Activated T-helper 2 cell treated with anti-CD3 and anti-CD28 coated beads, Interferon-gamma antibody, Interleukin-2, Interleukin-4, amounts not matched to agents 10 μg/mL and 5 μg/mL and 100 μg/mL, durations not matched to agents 14 hours and 24 hours and 36 hours (primary cell): Measurements from ENCODE around the gene GLIS1. TPM values are rescaled to one million over a fixed set of nuclear protein-coding genes. Genes with fewer than 3 reads are reported as not detected.

Experiments
- DNase-seq: peaks from one replicate; pipeline ENCODE4 v3.0.0; 2021; ENCODE audit warnings: low spot score
- H3K27ac Mint-ChIP-seq: one replicate; pipeline ENCODE4 v1.8.0; 2021; ENCODE audit warnings: mixed read lengths
- H3K27me3 Mint-ChIP-seq: one replicate; pipeline ENCODE4 v1.8.0; 2021; ENCODE audit warnings: low read depth, mixed read lengths
- H3K36me3 Mint-ChIP-seq: one replicate; pipeline ENCODE4 v1.8.0; 2021; ENCODE audit warnings: low read depth, mixed read lengths
- H3K4me1 Mint-ChIP-seq: one replicate; pipeline ENCODE4 v1.8.0; 2021; ENCODE audit warnings: low read depth, mixed read lengths
- H3K4me3 Mint-ChIP-seq: one replicate; pipeline ENCODE4 v1.8.0; 2021; ENCODE audit warnings: low read depth, mild to moderate bottlenecking, moderate library complexity, mixed read lengths
- H3K9me3 Mint-ChIP-seq: one replicate; pipeline ENCODE4 v1.8.0; 2021; ENCODE audit warnings: mixed read lengths
- intact Hi-C: fragments of 100-400 bp; cut with micrococcal nuclease; formaldehyde crosslinking; loops from one replicate; pipeline ENCODE4 v1.15.1; 2023
- total RNA-seq: library from RNA; stranded (reverse); gene quantifications from 2 replicates; pipeline ENCODE4 v1.2.3, GENCODE V29; 2022

Gene GLIS1
- total RNA-seq, 1 donor from 2014 or later = not detected

DNA sequence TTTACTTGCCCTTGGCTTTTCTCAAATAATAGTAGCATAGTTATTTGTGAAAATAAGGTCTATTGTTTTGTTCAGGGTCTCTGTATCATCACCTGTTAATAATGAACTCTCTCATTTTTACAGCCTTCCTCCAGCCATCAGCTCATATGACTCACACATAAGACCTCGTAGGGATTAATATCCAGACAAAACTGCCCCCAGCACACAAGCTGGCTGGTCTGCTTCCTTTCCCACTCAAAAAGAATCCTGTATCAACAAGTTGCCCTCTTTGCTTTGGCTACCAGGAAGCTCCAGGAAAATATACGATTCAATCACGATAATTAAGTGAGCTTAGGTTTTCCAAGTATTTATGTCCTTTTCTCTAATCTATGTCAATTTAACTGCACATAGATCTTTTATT lies 160.6 kb downstream of the GLIS1 start:
- Mint-ChIP-seq H3K4me3 (no peak overlapping the region), H3K4me1 (no peaks in the 10 kb centered on the region), H3K27ac (no peak overlapping the region), H3K9me3 (no peaks in the 10 kb centered on the region), H3K36me3 (no peaks in the 10 kb centered on the region), H3K27me3 (no peaks in the 10 kb centered on the region)
- DNase-seq = no peak
- intact Hi-C loops = no loop called here

DNA sequence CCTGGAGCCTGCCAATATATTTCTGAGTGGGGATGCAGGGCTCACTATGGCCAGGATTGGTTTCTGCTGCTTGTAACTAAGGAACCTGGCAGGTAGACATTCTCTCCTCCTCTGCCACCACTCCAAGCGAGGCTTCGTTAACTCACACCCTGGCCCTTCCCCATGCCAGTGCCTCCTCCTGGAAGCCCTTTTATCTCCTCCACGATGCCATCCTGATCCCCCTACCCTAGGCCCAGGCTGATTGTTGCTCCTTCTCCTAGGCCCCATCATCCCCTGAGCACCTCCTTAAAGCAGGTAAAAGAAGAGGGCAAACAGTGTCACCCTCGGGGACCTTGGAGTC lies 161.2 kb downstream of the GLIS1 start:
- DNase-seq = no peak
- intact Hi-C loops = no loop called here
- no peaks in the 10 kb centered on the region for H3K4me1 Mint-ChIP-seq
- no peak overlapping the region for H3K27ac Mint-ChIP-seq
- no peaks in the 10 kb centered on the region for H3K27me3 Mint-ChIP-seq
- H3K9me3 Mint-ChIP-seq = no peaks in the 10 kb centered on the region
- H3K36me3 Mint-ChIP-seq = no peaks in the 10 kb centered on the region
- no peak overlapping the region for H3K4me3 Mint-ChIP-seq

DNA sequence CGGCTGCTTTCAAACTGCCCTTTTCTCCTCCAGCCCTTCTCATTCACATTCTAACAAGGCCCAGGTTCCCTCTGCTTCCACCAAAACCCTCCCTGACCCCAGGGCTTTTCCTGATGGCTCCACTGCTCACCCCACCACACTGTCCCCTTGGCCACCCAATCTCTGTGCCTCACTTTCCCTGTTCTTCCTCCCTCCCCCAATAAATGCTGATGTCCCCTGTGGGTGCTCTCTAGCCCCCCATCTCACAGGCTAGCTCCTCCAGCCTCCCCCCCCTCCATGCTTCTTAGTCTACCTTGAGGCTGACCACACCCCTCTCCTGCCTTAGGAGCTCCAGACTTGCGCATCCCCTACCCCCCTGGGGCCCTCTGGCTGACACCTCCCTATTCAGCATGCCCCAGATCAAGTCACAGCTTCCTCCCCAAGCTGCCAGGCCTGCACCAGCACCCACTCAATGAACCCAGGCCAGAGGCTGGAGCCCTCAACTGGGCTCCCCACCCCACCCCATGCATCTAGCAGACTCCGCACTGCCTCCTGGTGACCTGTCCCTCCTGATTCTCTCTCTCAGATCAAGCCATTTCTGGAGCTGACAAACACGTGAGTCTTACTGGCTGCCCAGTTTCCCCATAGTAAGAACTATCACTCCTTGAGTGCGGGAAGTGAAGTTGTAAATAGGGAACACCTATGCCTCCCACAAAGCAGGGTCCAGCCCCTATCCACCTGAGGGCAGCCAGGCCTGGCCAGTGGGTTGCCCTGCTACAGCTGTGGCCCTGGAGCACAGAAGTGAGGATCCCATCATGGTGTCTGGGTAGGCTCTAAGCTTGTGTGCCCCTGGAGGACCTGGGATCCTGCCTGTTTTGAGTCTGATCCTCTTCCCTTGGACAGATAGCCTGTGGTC lies 161.9 kb downstream of the GLIS1 start:
- Mint-ChIP-seq H3K4me3 (no peak overlapping the region), H3K27me3 (no peaks in the 10 kb centered on the region), H3K9me3 (no peaks in the 10 kb centered on the region), H3K27ac (no peak overlapping the region), H3K4me1 (no peaks in the 10 kb centered on the region), H3K36me3 (no peaks in the 10 kb centered on the region)
- intact Hi-C loops = no loop called here
- no peak for DNase-seq

DNA sequence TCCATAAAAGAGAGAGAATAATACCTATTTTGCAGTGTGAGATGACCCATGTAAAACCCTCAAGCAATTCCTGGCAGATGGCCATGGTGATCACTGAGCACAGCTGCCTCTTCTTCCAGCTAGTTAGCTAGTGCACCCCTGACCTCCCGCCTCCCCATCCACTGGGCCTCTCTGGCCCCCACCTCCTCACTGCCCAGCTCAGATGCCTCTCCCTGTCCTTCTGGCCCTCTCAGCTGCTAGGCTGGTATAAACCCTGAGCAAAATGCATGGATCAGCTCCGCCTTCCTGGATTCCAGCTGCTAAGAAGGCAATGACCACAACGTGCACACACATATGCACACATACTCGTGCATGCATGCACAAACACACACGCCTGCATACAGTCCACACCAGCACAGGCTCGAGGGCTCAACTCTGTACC lies 162.6 kb downstream of the GLIS1 start:
- Mint-ChIP-seq H3K4me1 (no peaks in the 10 kb centered on the region), H3K27ac (no peak overlapping the region)
- intact Hi-C loops = no loop called here

DNA sequence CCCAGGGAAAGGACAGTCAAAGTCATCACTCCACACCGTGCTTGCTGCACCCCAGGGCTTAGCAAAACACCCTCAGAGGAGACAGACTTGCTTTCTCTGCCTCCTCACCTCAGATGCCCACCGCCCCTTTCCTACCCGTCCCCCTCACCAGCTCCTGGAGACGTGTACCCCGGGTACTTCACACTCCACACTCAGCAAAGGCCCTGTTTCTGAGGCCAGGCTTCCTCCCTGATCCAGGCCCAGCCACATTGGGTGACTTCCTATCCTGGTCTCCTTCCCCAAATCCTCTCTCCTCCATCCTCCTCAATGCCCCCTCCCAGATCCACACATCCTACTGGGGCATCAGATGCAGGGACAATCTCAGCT lies 163.0 kb downstream of the GLIS1 start:
- Mint-ChIP-seq H3K9me3 (no peaks in the 10 kb centered on the region), H3K4me3 (no peak overlapping the region), H3K36me3 (no peaks in the 10 kb centered on the region), H3K27ac (no peak overlapping the region), H3K27me3 (no peaks in the 10 kb centered on the region), H3K4me1 (no peaks in the 10 kb centered on the region)
- no peak for DNase-seq
- intact Hi-C loops = no loop called here

More for the DNA sequence above, 162.6 kb downstream of the GLIS1 start:
- no peaks in the 10 kb centered on the region for H3K27me3 Mint-ChIP-seq
- no peaks in the 10 kb centered on the region for H3K36me3 Mint-ChIP-seq
- H3K4me3 Mint-ChIP-seq = no peak overlapping the region
- no peak for DNase-seq
- no peaks in the 10 kb centered on the region for H3K9me3 Mint-ChIP-seq

DNA sequence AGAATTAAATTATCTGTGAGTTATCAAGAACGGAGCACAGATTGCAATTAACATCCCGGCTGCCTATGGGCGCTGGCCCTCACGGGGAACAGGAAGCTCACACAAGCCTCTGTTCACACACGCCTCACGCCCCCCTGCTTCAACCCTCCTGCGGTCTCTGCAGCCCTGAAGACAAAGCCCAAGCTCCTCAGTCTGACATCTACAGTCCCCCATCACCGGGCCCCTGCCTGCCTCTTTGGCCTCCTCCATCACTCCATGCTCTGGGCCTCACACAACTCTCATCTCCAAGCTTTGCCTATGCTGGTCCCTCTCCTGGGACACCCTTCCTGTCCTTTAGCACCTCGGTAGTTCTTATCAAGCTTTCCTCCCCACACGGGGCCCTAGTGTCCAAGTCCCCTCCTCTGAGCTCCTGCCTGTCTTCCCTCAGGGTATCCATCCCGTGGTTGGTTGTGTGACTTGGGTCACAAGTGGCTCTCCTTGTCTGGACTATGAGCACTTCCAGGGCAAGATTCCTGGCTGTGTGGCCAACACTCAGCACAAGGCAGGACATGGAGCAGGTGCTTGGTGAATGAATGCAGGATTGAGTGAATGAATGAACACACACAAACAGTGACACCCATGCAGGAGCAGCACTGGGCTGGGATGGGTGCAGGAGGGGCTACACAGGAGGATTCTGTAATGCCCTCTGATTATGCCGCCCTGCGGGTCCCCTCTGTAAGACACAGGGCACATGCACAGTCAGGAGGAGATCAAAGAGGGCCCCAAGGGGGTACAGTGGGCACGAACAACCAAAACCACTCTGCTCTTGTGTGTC lies 163.6 kb downstream of the GLIS1 start:
- Mint-ChIP-seq H3K4me1 (no peaks in the 10 kb centered on the region), H3K9me3 (no peaks in the 10 kb centered on the region), H3K27ac (no peak overlapping the region), H3K4me3 (no peak overlapping the region), H3K36me3 (no peaks in the 10 kb centered on the region), H3K27me3 (peaks cover under 1% of the 10 kb centered on the region)
- intact Hi-C loops = no loop called here
- no peak for DNase-seq

DNA sequence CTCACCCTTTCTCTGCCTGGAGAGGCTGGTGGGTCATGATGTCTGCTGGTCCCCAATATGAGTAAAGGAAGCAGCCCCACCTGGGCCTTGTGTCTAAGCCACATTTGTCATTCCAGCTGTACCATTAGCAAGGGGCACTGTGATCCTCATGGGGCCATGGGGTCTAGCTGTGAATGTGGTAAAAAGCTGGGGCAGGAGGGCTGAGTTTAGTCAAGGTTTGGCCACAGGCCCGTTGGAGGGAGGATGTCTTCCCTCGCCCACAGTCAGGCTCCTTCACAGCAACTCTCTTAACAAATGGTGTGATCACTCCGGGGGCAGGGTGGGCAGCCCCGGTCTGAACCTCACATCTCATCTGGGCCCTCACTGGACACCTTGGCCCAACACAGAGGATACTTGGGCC lies 164.3 kb downstream of the GLIS1 start:
- H3K27ac Mint-ChIP-seq = no peak overlapping the region
- intact Hi-C loops = no loop called here
- peaks cover 3% of the 10 kb centered on the region for H3K27me3 Mint-ChIP-seq
- H3K9me3 Mint-ChIP-seq = no peaks in the 10 kb centered on the region
- no peak overlapping the region for H3K4me3 Mint-ChIP-seq
- no peak for DNase-seq
- no peaks in the 10 kb centered on the region for H3K36me3 Mint-ChIP-seq
- no peaks in the 10 kb centered on the region for H3K4me1 Mint-ChIP-seq

DNA sequence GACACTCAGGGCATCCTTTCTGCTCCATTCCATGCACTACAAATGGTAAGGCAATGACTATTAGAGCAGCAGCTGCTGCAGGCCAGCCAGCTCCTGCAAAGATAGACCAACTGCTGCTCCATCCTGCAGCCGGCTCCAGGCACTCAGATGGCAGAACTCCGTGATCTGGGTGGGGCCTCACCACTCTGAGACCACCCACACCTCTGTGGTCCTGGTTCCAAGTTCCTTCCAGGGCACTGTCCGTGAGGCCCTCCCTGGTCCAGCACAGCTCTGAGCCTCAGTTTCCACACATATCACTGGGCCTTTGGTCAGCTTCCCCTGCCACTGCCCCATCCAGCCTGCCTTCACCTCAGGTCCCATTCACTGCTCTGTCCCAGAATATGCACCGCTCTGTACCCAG lies 165.0 kb downstream of the GLIS1 start:
- Mint-ChIP-seq H3K9me3 (no peaks in the 10 kb centered on the region), H3K4me3 (no peak overlapping the region), H3K4me1 (no peaks in the 10 kb centered on the region), H3K27ac (no peak overlapping the region), H3K36me3 (no peaks in the 10 kb centered on the region), H3K27me3 (peaks cover 3% of the 10 kb centered on the region)
- intact Hi-C loops = no loop called here
- no peak for DNase-seq

DNA sequence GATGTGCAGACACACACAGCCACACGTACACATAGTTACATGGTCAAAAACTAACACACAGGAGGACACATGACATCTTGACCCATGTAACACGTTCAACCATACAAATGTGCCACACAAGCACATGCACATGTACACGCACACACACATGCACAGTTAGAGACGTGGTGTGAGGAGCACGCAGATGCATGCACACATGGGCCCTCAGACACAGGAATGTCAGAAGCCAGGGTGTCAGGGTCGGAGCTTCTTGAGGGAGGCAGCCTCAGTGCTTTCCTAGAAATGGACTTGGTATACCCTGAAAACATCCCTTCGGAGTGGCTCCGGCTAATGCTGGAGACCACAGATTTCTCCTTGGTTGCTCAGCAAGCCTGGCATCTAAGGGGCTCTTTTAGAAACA lies 165.4 kb downstream of the GLIS1 start:
- intact Hi-C loops = no loop called here
- no peak overlapping the region for H3K27ac Mint-ChIP-seq
- peaks cover 4% of the 10 kb centered on the region for H3K27me3 Mint-ChIP-seq
- H3K4me1 Mint-ChIP-seq = no peaks in the 10 kb centered on the region
- H3K9me3 Mint-ChIP-seq = no peaks in the 10 kb centered on the region
- DNase-seq = no peak
- H3K36me3 Mint-ChIP-seq = no peaks in the 10 kb centered on the region
- no peak overlapping the region for H3K4me3 Mint-ChIP-seq

DNA sequence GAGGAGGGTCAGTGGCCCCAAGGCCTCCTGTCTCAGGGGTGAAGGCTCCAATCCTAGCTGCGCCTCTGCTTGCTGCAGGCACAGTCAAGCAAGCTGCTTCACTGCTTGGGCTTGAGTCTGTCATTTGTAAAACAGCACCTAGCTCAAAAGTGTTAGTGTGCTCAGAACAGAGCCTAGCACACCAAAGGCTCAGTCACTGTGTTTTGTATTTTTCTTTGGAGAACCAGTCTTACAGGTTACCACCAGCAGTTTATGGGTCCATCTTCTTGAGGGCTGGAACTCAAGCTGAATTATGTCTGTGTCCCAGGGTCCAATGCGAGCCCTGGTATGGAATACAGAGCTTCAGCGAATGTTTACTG lies 166.2 kb downstream of the GLIS1 start:
- intact Hi-C loops = no loop called here
- Mint-ChIP-seq H3K4me3 (no peak overlapping the region), H3K27ac (no peak overlapping the region), H3K4me1 (no peaks in the 10 kb centered on the region), H3K36me3 (no peaks in the 10 kb centered on the region), H3K27me3 (peaks cover 6% of the 10 kb centered on the region), H3K9me3 (no peaks in the 10 kb centered on the region)
- DNase-seq = no peak

DNA sequence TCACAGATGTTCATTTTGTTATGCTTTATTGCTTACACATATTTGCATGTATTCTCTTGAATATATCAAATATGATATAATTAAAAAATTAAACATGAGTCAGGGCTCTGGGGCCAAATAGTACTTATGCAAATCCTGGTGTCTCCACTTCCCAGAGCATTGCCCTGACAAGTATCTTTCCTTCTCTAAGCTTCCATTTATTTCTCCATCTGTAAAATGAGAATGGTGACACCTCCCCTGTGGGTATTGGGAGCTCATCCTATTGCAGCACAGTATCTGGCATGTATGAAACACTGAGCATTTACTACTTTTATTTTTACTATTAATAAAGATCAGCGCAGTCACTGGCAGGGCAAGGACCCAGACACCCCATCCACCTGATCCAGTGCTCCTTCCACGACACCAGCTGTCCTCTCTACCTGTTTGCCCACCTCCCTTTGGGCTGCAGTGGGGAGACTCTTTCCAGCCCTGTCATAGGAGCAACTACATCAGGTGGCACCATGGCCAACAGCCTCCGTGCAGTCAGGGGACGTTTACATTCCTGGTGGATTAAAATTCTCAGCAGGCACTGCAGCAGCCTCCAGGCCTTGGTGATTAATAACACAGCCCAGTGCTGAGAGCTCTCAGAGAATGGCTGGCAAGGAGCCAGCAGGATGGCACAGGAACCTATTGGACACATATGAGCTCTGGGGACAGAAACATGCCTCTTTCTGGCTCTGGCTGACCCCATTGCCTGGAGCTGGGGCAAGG lies 166.7 kb downstream of the GLIS1 start:
- Mint-ChIP-seq H3K4me1 (no peaks in the 10 kb centered on the region), H3K27me3 (peaks cover 7% of the 10 kb centered on the region), H3K36me3 (no peaks in the 10 kb centered on the region), H3K9me3 (no peaks in the 10 kb centered on the region), H3K4me3 (no peak overlapping the region), H3K27ac (no peak overlapping the region)
- intact Hi-C loops = no loop called here
- no peak for DNase-seq

DNA sequence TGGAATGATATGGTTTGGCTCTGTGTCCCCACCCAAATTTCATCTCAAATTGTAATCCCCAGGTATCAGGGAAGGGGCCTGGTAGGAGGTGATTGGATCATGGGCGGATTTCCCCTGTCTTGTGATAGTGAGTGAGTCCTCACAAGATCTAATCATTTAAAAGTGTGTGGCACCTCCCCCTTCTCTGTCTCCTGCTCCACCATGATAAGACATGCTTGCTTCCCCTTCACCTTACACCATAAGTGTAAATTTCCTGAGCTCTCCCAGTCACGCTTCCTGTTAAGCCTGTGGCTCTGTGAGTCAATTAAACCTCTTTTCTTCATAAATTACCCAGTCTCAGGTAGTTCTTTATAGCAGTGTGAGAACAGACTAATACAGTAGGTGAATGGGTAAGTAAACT lies 170.4 kb downstream of the GLIS1 start:
- Mint-ChIP-seq H3K9me3 (no peaks in the 10 kb centered on the region), H3K36me3 (no peaks in the 10 kb centered on the region), H3K4me3 (no peak overlapping the region), H3K4me1 (peaks cover under 1% of the 10 kb centered on the region), H3K27ac (no peak overlapping the region), H3K27me3 (peaks cover 32% of the 10 kb centered on the region)
- no peak for DNase-seq
- intact Hi-C loops = no loop called here

DNA sequence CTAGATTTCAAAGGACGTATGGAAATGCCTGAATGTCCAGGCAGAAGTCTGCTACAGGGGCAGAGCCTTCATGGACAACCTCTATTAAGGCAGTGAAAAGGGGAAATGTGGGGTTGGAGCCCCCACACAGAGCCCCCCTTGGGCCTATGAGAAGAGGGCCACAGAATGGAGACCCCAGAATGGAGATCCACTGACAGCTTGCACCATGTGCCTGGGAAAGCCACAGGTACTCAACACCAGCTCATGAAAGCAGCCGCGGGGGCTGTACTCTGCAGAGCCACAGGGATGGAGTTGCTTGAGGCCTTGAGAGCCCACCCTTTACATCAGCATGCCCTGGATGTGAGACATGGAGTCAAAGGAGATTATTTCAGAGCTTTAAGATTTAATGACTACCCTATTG lies 171.1 kb downstream of the GLIS1 start:
- Mint-ChIP-seq H3K4me3 (no peak overlapping the region), H3K27me3 (peaks cover 34% of the 10 kb centered on the region), H3K9me3 (no peaks in the 10 kb centered on the region), H3K27ac (no peak overlapping the region), H3K4me1 (peaks cover 6% of the 10 kb centered on the region), H3K36me3 (no peaks in the 10 kb centered on the region)
- no peak for DNase-seq
- intact Hi-C loops = no loop called here
